Heart left ventricle (tissue), 16 donors: Measurements from ENCODE around the gene SUGCT. TPM values are rescaled to one million over a fixed set of nuclear protein-coding genes. Genes with fewer than 3 reads are reported as not detected.
A peak's percentile ranks its signal among the peaks of the same experiment; 100 is the strongest.

Experiments used
- ATAC-seq, 4 donors: fragments of 200-7000 bp; cut with Tn5 transposase; one replicate each; pipeline ENCODE4 v1.9.1; 2020 to 2022; ENCODE audit warnings: moderate library complexity in 4 of 4, mild to moderate bottlenecking in 3 of 4, moderate number of reproducible peaks in 1 of 4
- DNase-seq, 5 donors: peaks; one replicate each; pipeline ENCODE4 v3.0.0-alpha.2; 2020
- H3K27ac ChIP-seq, 12 donors: fragments of 200-600 bp; sonication (generic) in 4 of 12; one replicate each; pipeline versions ENCODE4 v1.5.0 to v1.8.0; 2016 to 2022; ENCODE audit warnings: mild to moderate bottlenecking in 2 of 12
- H3K27me3 ChIP-seq, 9 donors: fragments of 200-600 bp; sonication (generic) in 2 of 9; one replicate each; pipeline versions ENCODE4 v1.5.1 to v1.8.0; 2016 to 2022; ENCODE audit warnings: mild to moderate bottlenecking in 3 of 9
- H3K36me3 ChIP-seq, 9 donors: fragments of 200-600 bp; sonication (generic) in 2 of 9; one replicate each; pipeline versions ENCODE4 v1.5.0 to v1.8.0; 2018 to 2022; ENCODE audit warnings: mild to moderate bottlenecking in 2 of 9
- H3K4me1 ChIP-seq, 12 donors: fragments of 200-600 bp; sonication (generic) in 4 of 12; one replicate each; pipeline versions ENCODE4 v1.5.0 to v1.8.0; 2016 to 2022; ENCODE audit warnings: mild to moderate bottlenecking in 3 of 12
- H3K4me3 ChIP-seq, 12 donors: fragments of 200-600 bp; sonication (generic) in 4 of 12; one replicate each; pipeline versions ENCODE4 v1.5.0 to v1.8.0; 2017 to 2022; ENCODE audit warnings: mild to moderate bottlenecking in 9 of 12, moderate library complexity in 4 of 12
- H3K9me3 ChIP-seq, 12 donors: fragments of 200-600 bp; sonication (generic) in 4 of 12; one replicate each; pipeline versions ENCODE4 v1.5.0 to v1.8.0; 2016 to 2022; ENCODE audit warnings: mild to moderate bottlenecking in 1 of 12
- CTCF ChIP-seq, 12 donors: fragments of 200-600 bp; sonication (generic) in 4 of 12; IDR thresholded peaks; one replicate each; pipeline versions ENCODE4 v1.5.0 to v1.8.0; 2018 to 2022; ENCODE audit warnings: antibody characterized with exemption in 12 of 12, mild to moderate bottlenecking in 5 of 12
- POLR2A ChIP-seq, 2 donors: fragments of 450-650 bp; IDR thresholded peaks; one replicate each; pipeline ENCODE4 v1.6.1; 2017; ENCODE audit warnings: antibody characterized with exemption in 2 of 2, mild to moderate bottlenecking in 2 of 2, moderate library complexity in 2 of 2
- WGBS, 4 donors: extraction: QIAGEN DNeasy Blood & Tissue Kit in 2 of 4; methylation state at CpG; one replicate each; pipeline versions ENCODE4 v1.1.5 to v1.1.7; 2013 to 2018; 5-methylcytosine and 5-hydroxymethylcytosine counted together
- intact Hi-C, 10 donors: fragments of 100-400 bp; cut with DNase I; formaldehyde crosslinking; loops; one replicate each; pipeline versions ENCODE4 v1.11.1 to v1.14.2; 2022
- polyA plus RNA-seq, 2 donors: library from polyadenylated mRNA; stranded (reverse); fragments of 200-250 nt; gene quantifications; one replicate each; pipeline ENCODE4 v1.2.3, GENCODE V29; 2013
- total RNA-seq, 9 donors: library from RNA; depleted of rRNA in 2 of 9; stranded (reverse); fragments of >200 nt in 2 of 9; fragmentation: NEBNext Ultra II Directional in 3 of 9; extraction: Animal tissue kit (Norgen Biotek cat#: 25700) in 3 of 9; gene quantifications; one replicate each; pipeline versions ENCODE4 v1.1.0 to v1.2.4, GENCODE V29; 2016 to 2023
- donor health status: ischemic (EF 13 %, LVEDD 7.1; RV severe dilation, severe dysfunction).
- donor health status: healthy with polysubstance abuse.
- donor health status: DM: no; HTN: yes; CAD: no.
- donor health status: DM: no; HTN: no; CAD: no.
- donor health status: ischemic (EF 25% LVEDD 6.9; RV normal size, moderate dysfunction).
- donor health status: ischemic (EF 25% LVEDD 5.7; RV mildly dilated, moderate dysfunction).
- donor health status: healthy.
- donor health status: DM: yes; HTN: yes; CAD: no.
- donor health status: ischemic (EF 35%, LVEDD 5.7; RV mildly dilated, moderate dysfunction).
- donor health status: nonischemic (EF 11% LVEDD 7.7; RV severe dilation, severe dysfunction).
- donor health status: DM: yes; HTN: yes; CAD: no.
- donor health status: PGD.
- donor health status: ischemic (EF 29% LVEDD 5.4; RV normal size, mild dysfunction).
- donor health status: nonischemic (EF 23%, LVEDD 6.1; RV moderate dilation, normal function).

Gene SUGCT
- total and polyA plus RNA-seq, 11 donors: 1.4 to 7.6 (median 4.4) TPM

GRCh38 chr7:40095230-40095629 lies 39.6 kb upstream of the SUGCT start:
- Histone ChIP-seq H3K4me1 (peaks cover 0 to 23% (median 3%) of the 10 kb centered on the region in 12 donors), H3K4me3 (no peak overlapping the region), H3K27me3 (no peaks in the 10 kb centered on the region), H3K9me3 (no peaks in the 10 kb centered on the region), H3K36me3 (peaks cover 0 to 73% (median 55%) of the 10 kb centered on the region in 9 donors), H3K27ac (no peak overlapping the region)
- no peak for DNase-seq
- TF ChIP-seq POLR2A (IDR thresholded peaks at IDR 0.05): no peak
- TF ChIP-seq CTCF (IDR thresholded peaks at IDR 0.05): no peak
- intact Hi-C loops: loop anchor here in 1 of 10 donors (10.0 kb wide), 1 partner anchor 60 kb away; no protein-coding TSS in a partner anchor
- ATAC-seq: no peak
- WGBS, 4 donors: 72 to 83% (median 77%) methylated on average over 1 of the region's 1 CpG

GRCh38 chr7:40095695-40096327 lies 39.0 kb upstream of the SUGCT start:
- no peak overlapping the region for H3K4me3 ChIP-seq
- peaks cover 0 to 67% (median 49%) of the 10 kb centered on the region in 9 donors for H3K36me3 ChIP-seq
- DNase-seq (no peak), ATAC-seq (peak in 1 of 4 donors; percentile 18)
- peaks cover 0 to 23% (median 3%) of the 10 kb centered on the region in 12 donors for H3K4me1 ChIP-seq
- no peaks in the 10 kb centered on the region for H3K9me3 ChIP-seq
- H3K27ac ChIP-seq: no peak overlapping the region
- 21 to 32% (median 28%) methylated on average over 1 of the region's 1 CpG for WGBS, 4 donors
- intact Hi-C loops: loop anchor here in 1 of 10 donors (10.0 kb wide), 1 partner anchor 59 kb away; no protein-coding TSS in a partner anchor
- TF ChIP-seq CTCF (IDR thresholded peaks at IDR 0.05): no peak
- no peak for TF ChIP-seq POLR2A (IDR thresholded peaks at IDR 0.05)
- no peaks in the 10 kb centered on the region for H3K27me3 ChIP-seq

- TF ChIP-seq POLR2A (IDR thresholded peaks at IDR 0.05) (no peak), CTCF (IDR thresholded peaks at IDR 0.05) (no peak)
- ATAC-seq (no peak), DNase-seq (no peak)
- Histone ChIP-seq H3K27ac (no peak overlapping the region), H3K27me3 (no peaks in the 10 kb centered on the region), H3K4me3 (no peak overlapping the region), H3K4me1 (peaks cover 0 to 23% (median 3%) of the 10 kb centered on the region in 12 donors), H3K36me3 (peaks cover 0 to 49% (median 30%) of the 10 kb centered on the region in 9 donors), H3K9me3 (no peaks in the 10 kb centered on the region)
- WGBS, 4 donors: 60 to 77% (median 63%) methylated on average over 2 of the region's 2 CpGs
- intact Hi-C loops: loop anchor here in 1 of 10 donors (10.0 kb wide), 1 partner anchor 57 kb away; no protein-coding TSS in a partner anchor
Measured at GRCh38 chr7:40097728-40098127, 37.1 kb upstream of the SUGCT start.

- intact Hi-C loops: loop anchor here in 1 of 10 donors (10.0 kb wide), 1 partner anchor 56 kb away; no protein-coding TSS in a partner anchor
- Histone ChIP-seq H3K27ac (no peak overlapping the region), H3K9me3 (no peaks in the 10 kb centered on the region), H3K4me1 (peaks cover 0 to 23% (median 3%) of the 10 kb centered on the region in 12 donors), H3K36me3 (peaks cover 0 to 39% (median 19%) of the 10 kb centered on the region in 9 donors), H3K27me3 (no peaks in the 10 kb centered on the region), H3K4me3 (no peak overlapping the region)
- TF ChIP-seq CTCF (IDR thresholded peaks at IDR 0.05): no peak
- TF ChIP-seq POLR2A (IDR thresholded peaks at IDR 0.05): no peak
- DNase-seq (no peak), ATAC-seq (no peak)
Measured at GRCh38 chr7:40098810-40099209, 36.0 kb upstream of the SUGCT start.
